ENCODE measurements around the gene SLC27A5.
"Not testable (repeated sequence)": the region's sequence is repeated elsewhere in the genome, so short reads cannot be mapped to it uniquely, and the experiment has no call there.

Gene SLC27A5

GRCh38 chr19:58484349-58484748 lies 27.4 kb downstream of the SLC27A5 start:
- not testable (repeated sequence) for DNase-seq

- no peak for DNase-seq
Measured at GRCh38 chr19:58483776-58484175, 28.0 kb downstream of the SLC27A5 start.

GRCh38 chr19:58482372-58482771 lies 29.4 kb downstream of the SLC27A5 start:
- no peak for DNase-seq

- no peak for DNase-seq
Measured at GRCh38 chr19:58480831-58481230, 31.0 kb downstream of the SLC27A5 start.

- no peak for DNase-seq
Measured at GRCh38 chr19:58480481-58480830, 31.3 kb downstream of the SLC27A5 start.

GRCh38 chr19:58479736-58480480 lies 31.9 kb downstream of the SLC27A5 start:
- no peak for DNase-seq

GRCh38 chr19:58479303-58479702 lies 32.5 kb downstream of the SLC27A5 start:
- no peak for DNase-seq

GRCh38 chr19:58477871-58478270 lies 33.9 kb downstream of the SLC27A5 start:
- no peak for DNase-seq

- no peak for DNase-seq
Measured at GRCh38 chr19:58477130-58477529, 34.7 kb downstream of the SLC27A5 start.

GRCh38 chr19:58476498-58477015 lies 35.2 kb downstream of the SLC27A5 start:
- DNase-seq: no peak

GRCh38 chr19:58475714-58476497 lies 35.9 kb downstream of the SLC27A5 start, which contains the start of gene ZNF446:
Gene ZNF446, plus strand, starts transcription at chr19:58476352. Its CDS starts 867 bp downstream, at chr19:58477219.
- peak; percentile 91 to 96 (median 95) for DNase-seq

- peak in 1 of 6 experiments; percentile 56 for DNase-seq
Measured at GRCh38 chr19:58474997-58475713, 36.6 kb downstream of the SLC27A5 start.

GRCh38 chr19:58474291-58474996 lies 37.3 kb downstream of the SLC27A5 start:
- no peak for DNase-seq

GRCh38 chr19:58473775-58474174 lies 38.0 kb downstream of the SLC27A5 start:
- DNase-seq: no peak

GRCh38 chr19:58471736-58472135 lies 40.1 kb downstream of the SLC27A5 start:
- no peak for DNase-seq

- not testable (repeated sequence) for DNase-seq
Measured at GRCh38 chr19:58470837-58471543, 40.8 kb downstream of the SLC27A5 start.

- DNase-seq: no peak
Measured at GRCh38 chr19:58469241-58470013, 42.4 kb downstream of the SLC27A5 start.

GRCh38 chr19:58468216-58468839 lies 43.5 kb downstream of the SLC27A5 start:
- DNase-seq: no peak

- DNase-seq: peak; percentile 91 to 96 (median 94)
Measured at GRCh38 chr19:58466760-58467589, 44.8 kb downstream of the SLC27A5 start, which contains the start of gene ZNF324. Gene ZNF324, plus strand, starts transcription at chr19:58467080. Its CDS starts 2,106 bp downstream, at chr19:58469186.

Data from stimulated activated naive CD4-positive, alpha-beta T cell (primary cell).